ENCODE results near the gene RBM46. TPM values are rescaled to one million over a fixed set of nuclear protein-coding genes. Genes with fewer than 3 reads are reported as not detected.

RBM46 gene, protein sequence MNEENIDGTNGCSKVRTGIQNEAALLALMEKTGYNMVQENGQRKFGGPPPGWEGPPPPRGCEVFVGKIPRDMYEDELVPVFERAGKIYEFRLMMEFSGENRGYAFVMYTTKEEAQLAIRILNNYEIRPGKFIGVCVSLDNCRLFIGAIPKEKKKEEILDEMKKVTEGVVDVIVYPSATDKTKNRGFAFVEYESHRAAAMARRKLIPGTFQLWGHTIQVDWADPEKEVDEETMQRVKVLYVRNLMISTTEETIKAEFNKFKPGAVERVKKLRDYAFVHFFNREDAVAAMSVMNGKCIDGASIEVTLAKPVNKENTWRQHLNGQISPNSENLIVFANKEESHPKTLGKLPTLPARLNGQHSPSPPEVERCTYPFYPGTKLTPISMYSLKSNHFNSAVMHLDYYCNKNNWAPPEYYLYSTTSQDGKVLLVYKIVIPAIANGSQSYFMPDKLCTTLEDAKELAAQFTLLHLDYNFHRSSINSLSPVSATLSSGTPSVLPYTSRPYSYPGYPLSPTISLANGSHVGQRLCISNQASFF
- total RNA-seq = not detected

DNA sequence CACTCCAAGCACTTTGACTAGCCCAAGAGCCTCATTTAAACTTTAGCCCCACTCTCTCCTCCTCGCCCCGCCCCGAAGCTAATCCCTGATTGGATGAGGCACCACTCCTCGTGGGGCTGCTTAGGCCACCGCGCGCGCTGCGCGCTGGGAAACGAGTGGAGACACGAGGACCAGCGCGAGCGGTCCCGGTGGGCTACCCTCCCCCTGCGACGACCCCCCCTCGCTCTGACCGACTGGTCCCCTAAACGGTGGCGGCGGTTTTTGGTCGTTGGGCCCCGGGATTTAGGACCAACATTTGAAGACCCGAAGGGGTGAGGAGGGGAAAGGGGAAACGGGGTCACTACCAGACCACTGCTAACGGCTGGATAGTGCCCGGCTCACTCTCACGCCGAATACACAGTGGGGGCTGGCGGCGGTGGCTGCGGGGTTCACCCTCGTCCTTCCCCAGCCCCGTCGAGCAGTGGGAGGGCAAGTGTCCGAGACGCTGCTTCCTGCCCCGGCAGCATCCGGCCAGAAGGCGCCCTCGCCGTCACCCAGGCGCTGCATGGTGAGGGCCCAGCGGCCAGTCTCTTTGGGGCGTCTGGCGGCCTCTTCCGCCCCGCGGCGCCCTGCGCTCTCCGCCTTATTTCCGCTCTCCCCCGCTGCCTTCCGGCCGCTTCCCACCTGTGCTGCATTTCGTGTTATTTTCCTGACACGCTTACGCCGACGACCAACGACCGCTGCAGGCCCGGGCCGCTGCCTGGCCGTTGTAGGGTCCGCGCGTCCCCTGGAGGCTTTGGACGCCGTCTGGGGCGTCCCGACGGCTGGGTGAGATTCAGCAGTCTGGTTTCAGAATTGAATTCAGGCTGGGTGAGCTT lies at the start of gene RBM46:
Gene RBM46, plus strand, starts transcription at position 147 of the 857 bp plus-strand sequence. CDS start 15,481 bp downstream, outside the sequence.
- no peak for ATAC-seq

DNA sequence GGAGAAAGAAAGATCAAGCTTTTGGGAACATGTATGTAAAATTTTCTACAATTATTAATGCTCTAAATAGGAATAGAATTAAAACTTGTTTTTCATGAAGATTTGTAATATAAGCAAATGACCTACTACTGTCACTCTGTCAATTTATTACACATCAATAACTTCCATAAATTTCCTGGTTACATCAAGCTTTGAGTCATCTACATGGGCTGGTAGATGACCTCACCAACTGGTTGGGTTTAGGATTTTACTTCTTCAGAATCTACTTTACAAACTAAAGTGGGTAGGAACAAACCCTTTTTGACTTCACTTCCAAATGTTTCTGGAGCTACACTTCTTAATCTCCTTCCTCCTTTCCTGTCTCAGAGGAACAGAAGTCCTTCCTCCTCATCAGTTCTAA lies 49.3 kb upstream of the RBM46 start:
- ATAC-seq = peak; percentile 70

DNA sequence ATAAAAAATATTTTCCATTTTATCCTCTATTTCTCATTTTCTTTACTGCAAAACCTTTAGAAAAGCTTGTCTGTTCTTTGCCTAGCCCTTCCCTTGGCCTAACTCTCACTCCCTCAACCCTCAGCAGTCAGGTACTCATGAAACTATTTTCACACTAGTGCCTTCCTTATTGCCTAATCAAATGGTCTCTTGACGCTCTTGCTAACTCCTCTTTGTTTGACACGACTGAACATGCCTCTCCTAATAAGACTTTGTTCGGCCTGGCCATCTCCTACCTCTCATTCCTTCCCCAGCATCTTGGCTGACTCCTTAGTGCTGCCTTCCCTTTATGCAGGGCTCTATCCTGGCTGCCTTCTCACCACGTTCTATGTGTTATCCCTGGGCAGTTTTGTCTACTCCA lies 48.4 kb upstream of the RBM46 start:
- peak; percentile 88 for ATAC-seq

DNA sequence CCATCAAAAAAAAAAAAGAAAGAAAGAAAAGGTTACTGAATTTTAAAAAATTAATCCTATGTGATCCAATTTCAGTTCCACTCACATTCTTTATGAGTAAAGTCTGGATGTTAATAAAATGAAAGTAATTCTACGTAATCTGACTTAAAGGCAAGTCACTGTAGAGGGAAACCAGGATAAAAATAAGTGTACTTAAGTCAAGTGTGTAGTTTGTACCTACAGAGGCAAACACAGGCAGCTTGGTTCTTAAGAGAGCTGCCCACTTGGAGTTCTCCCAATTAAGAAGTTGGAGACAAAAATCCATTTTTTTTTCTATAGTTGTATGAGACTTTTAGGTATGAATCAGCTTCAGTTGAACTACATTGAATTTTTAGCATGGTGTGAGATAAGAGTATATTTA lies 44.3 kb upstream of the RBM46 start:
- ATAC-seq = no peak

DNA sequence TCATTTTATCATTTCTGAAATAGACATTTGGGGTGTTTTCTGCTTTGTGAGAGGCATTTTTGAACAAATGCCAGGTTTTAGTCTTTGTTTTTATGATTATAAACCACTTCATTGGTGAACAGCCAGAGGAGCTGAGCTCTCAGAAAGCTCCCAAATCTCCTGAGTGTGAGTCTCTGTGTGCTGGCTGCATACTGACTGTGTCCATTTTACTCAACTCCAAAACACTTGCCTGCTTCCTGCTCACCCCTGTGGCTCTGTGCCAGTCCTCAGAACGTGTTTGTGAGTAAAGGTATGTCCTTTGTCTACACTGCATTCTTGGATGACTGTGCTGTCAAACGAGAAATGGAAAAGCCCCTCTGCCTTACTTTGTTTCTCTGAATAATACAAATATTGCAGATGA lies 42.6 kb upstream of the RBM46 start:
- peak; percentile 74 for ATAC-seq

DNA sequence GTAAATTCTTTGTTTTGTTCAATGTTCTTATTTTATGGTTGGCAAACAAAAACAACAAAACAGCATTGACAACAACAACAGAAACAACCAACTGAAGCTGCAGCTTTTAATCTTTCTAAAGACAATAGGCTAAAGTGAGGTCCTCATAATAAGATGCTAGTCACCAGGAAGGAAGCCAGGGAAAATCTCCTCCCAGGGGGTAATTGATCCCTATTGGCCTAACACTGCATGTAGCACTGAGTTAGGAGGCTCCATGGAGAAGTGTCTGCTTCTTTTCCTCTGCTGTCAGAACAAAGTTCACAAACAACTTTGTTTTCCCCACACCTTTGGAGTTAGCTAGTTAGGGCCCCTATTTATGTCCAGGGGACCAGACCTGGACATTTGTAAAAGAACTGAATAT lies 42.0 kb upstream of the RBM46 start:
- ATAC-seq = no peak

DNA sequence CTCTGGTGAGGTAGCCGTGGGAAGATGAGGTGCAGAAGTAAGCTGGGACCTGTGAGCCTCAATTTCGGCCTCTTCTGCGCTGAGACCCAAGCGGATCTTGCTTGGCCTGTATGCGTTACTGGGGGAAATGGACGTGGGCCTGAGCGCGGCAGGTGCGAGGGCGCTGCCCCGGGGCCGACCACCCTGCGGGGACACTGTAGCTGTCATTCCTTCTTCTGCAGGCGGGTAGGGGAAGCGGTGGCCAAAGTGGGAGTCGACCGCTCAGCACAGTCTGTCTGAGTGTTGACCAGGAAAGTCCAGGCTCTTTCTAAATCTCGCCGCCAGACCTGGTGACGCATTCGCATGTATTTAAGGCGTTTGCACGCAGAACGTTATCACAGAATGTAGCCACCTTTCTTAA lies 40.6 kb upstream of the RBM46 start:
- no peak for ATAC-seq

DNA sequence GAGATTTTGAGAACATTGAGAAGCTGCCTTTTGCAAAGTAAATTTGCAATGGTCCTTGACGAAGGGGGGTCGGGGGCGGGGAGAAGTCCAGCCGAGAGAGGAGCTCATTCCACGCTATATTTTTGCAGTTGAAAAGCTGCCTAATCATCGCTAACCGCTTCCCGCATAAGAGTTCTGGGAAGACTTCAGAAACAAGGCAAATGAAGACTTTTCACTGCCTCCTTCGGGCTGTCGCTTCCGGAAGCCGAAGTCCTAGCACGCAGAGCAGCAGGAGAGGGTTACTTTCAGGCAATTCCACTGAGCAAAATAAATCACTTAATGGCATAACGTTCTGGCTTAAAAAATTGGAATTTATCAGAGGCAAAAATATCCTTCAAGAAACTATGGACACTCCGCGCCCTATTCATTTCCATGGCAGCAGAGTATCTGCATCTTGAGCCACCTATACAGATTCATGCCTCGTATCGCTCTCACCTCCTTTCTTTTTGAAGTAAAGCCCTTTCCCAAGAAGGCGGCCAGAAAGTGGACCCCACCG lies 39.9 kb upstream of the RBM46 start:
- no peak for ATAC-seq

DNA sequence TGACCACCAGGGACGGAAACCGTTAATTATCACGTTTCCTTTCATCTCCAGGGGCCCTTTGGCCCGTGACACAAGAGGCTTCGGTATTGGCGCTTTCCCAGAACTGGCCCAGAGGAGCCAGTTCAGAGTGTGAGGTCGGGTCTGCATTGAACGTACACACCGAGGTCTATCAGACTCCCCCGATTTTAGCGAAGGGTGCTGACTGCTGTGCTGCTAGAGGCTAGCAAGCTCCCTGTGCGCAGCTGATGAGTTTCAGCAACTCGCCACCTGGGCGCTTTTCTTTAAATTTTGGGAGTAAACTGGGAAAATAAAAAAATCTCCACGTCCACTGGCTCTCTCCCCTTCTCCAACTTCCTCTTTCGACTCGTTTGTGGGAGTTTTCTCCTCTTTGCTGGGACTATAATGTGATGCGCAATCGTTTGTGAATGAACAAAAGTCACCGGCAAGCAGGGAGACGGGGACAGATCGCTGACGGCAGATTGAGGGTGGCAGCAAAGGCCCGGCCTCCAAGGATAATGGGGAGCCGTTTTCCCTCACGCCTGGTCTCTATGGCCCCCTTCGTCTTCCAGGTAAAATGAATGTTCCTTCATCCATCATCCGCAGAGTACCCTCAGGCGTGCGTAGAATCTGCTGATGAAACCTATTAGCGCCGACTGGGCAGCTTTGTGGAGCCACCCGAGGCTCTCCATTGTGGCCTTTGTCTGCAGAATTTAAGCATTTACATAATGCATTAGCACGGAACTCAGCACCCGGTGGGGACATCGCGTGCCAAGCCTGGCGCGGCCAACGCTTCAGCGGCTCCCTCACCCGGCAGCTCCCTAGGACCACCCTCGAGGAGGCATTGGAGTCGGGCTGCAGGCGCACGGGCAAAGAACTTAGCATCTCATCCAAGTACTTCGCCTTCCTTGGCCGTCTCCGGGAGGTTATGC lies 38.9 kb upstream of the RBM46 start:
- no peak for ATAC-seq

DNA sequence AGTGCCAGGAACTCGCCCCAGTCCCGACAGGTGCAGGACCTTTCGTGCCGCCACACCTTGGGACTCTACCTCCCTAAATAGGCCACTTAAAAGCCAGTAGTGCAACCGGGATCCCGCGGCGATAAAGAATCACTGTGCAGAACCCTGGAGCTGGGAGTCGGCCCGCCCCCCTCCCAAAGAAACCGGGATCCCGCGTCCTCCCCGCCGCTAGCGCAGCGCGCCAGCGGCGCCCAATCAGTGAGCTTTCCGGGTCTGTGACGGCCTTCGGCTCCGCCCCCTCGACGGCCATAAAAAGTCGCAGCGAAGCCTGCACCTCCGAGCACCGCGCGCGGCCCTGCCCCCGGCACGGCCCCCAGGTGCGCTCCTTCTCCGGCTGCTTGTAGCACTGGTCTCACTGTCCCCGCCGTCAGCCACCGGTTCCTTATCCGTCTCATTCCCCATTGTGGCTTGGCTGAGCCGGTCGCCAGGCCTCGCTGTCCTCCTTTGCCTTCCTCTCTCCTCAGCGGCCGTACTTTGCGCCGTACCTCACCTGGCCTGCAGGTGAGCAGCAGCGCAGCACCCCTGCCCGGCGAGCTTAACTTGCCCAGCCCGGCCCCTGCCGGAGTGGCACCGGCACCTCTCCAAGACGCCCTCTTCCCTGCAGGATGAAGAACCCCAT lies 37.3 kb upstream of the RBM46 start, which contains the start of gene LRAT:
Gene LRAT, plus strand, starts transcription at position 318 of the 658 bp plus-strand sequence. Its CDS starts 327 bp downstream, at position 645.
- peak; percentile 91 for ATAC-seq

DNA sequence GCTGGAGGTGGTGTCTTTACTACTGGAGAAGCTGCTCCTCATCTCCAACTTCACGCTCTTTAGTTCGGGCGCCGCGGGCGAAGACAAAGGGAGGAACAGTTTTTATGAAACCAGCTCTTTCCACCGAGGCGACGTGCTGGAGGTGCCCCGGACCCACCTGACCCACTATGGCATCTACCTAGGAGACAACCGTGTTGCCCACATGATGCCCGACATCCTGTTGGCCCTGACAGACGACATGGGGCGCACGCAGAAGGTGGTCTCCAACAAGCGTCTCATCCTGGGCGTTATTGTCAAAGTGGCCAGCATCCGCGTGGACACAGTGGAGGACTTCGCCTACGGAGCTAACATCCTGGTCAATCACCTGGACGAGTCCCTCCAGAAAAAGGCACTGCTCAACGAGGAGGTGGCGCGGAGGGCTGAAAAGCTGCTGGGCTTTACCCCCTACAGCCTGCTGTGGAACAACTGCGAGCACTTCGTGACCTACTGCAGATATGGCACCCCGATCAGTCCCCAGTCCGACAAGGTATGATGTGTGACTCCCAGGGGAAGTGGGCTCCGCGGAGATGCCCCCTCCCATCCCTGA lies 36.6 kb upstream of the RBM46 start:
- no peak for ATAC-seq

DNA sequence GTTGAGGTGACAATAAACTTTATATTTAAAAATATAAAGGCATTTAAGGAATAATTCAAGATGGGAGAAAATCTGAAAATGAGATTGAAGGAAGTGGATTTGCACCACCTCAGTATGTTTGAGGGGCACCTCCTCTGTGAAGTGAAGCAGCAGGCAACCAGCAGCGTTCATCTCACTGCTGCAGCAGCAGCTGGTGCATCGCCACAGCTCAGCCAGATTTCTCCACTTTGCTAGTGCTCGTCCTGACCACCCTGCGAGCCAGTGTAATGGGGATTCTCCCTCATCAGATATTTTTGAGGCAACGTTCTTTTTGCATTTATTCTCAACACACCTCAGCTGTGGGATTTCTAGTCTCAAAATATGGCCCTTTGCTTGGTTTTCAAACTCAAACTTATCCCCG lies 23.4 kb upstream of the RBM46 start:
- ATAC-seq = no peak

DNA sequence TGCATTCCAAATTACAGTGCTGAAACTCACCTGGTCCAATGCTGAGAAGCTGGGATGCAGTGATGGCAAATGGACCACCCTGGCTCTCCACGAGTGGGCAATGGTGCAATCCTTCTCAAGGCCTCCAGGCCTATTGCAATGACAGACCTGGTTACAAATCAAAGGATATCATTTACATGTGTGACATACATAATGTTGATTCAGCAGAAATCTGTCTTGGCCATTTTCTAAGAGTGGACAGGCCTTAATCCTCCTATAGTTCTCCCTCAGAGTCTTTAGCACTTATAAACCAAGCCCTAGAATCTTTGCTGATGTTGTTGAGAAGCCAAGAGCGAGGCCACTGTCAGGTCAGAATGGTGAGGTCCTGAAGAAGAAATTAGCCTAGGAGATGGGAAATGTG lies 20.2 kb upstream of the RBM46 start:
- no peak for ATAC-seq

DNA sequence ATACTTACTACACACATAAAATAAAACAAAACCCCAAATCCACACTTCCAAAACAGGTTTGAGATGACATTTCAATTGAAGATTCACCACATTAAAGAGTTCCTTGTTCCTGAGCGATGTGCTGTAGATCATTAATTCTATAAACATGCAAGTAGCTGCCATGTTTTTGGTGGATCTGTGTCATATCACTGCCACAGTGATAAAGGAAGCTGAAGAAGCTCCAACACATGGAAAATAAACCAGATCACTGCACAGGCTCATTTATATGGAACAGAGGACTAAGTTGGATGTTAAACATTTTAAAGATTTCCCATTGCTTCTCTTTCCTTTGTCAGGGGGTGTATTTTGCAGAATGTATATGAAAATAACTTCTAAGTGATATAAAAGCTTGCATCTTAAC lies 2.8 kb upstream of the RBM46 start:
- no peak for ATAC-seq

DNA sequence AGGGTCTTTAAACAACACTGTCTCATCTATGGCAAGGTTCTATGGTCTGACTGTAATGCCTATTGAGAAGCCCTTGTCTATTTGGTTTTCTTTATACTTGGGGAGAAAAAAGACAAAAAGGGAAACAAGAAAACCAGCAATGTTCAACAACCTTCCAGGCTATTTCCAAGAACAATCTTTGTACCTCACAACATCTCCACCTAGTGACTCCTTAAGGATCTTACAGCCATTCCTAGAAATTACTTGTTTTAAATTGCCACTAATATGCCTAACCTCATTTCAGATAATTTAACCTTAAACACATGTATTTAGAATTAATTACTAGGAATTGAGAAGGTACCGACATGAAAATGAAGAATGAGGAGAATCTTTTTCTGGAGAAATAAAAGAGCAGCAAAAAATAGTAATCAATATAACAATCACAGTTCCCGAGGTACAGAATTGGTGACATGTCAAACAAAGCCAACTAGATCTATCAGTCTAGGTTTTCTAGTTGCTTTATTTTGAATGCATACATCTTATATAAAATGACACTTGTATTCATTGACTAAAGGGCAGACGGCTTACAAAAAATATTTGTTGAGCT lies 1.6 kb upstream of the RBM46 start:
- ATAC-seq = no peak

DNA sequence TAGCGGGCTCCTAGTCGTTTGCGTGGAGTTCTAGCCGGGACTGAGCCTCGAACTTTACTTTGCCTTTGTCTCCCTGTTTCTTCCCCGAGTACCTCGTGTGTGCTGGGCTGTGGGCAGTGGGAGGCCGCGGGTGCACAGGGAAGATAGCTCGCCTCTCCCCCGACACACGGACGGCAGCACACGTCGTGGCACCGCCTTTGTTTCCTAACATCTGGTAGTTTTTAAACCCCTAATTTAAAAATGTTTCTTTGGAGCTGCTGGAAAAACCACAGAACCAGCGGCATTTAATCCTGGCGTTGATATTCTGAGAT lies 866 bp downstream of the RBM46 start:
- ATAC-seq = no peak

DNA sequence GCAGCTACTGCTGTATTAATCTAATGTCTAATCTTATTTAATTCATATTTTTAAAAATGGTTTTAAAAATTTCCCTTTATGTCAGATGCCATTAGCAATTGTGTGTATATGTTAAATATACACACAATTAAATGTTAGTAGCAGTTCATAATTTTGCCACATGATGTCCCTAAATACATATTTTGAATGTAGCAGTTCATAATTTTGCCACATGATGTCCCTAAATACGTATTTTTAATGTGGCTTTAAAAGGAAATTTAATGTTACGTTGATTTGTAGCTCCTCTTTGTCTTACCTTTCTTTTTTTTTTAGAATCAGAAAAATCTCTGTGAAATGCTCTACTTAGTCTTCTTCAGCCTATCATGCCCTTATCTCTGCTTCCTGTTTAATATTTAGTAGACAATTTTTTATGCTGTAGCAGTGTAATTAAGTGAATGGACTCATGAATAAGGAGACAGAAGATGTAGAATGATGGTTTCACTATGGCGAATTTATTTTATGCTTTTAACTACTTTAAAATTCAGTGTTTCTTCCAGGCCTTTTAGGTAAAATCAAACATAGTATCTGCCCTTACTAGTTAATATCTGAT lies 26.1 kb downstream of the RBM46 start:
- peak; percentile 47 for ATAC-seq

DNA sequence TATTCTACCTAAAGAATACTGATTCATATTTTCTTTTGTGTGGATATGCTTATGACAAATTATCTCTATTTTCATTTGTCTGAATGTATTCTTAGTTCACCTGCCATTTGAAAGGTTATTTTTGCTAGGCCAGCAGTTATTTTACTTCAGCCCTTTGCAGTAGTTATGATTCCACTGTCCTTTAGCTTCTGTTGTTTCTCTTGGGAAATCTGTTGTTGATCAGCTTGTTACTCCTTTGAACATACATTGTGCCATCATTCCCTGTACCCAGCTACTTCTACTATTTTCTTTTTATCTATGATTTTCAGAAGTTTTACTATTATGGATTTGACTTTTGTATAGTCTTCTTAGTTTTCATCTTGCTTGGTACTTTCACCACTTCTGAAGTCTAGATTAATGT lies 37.2 kb downstream of the RBM46 start:
- ATAC-seq = no peak

DNA sequence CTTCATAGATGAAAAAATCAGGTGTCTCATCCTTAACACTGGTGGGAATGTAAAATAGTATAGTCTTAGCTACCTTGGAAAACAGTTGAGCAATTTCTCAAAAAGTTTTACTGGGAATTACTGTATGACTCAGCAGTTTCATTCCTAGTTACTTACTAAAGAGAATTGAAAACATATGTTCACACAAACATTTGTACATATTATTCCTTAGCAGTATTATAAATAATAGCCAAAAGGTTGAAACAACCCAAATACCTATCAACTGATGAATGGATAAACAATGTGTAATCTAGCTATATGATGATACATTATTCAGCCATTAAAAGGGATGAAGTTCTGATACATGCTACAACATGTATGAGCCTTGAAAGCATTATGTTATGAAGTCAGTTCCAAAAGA lies 41.7 kb downstream of the RBM46 start:
- no peak for ATAC-seq

DNA sequence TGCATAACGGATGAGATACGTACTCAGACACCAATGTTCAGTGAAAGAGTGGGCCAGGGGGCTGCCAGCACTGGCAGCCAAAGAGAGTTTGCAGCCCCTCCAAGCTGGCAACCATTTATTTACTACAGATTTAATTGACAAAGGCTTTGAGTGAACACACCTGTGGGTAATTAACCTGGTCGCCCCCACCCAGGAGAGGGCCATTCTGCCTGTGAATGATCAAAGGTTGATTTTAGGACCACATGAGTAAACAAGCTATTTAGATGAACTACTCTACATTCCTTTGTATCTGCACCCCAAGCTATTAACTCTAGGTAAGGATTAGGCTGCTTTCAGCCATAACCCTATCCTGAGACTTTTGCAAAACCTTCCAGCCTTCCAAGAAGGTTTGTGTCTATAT lies 55.0 kb downstream of the RBM46 start:
- ATAC-seq = no peak
